Neural cell (in vitro differentiated cells): ENCODE results near the gene SLC13A3.

Experiments
- MXI1 ChIP-seq: fragments of 450-650 bp; conservative IDR thresholded peaks from 2 replicates; pipeline ENCODE4 v1.6.1; 2014; ENCODE audit warnings: antibody characterized with exemption, mild to moderate bottlenecking; ENCODE audit not compliant: poor library complexity, severe bottlenecking
- POLR2AphosphoS5 ChIP-seq: IDR thresholded peaks from 2 replicates; pipeline ENCODE4 v1.6.1; 2012
- RAD21 ChIP-seq: fragments of 450-650 bp; conservative IDR thresholded peaks from 2 replicates; pipeline ENCODE4 v1.6.1; 2014; ENCODE audit warnings: antibody characterized with exemption, mild to moderate bottlenecking, moderate library complexity
- TF ChIP-seq, protein P1 (sequence below): fragments of 450-650 bp; IDR thresholded peaks from 2 replicates; pipeline ENCODE4 v1.5.1; 2014; ENCODE audit warnings: antibody characterized with exemption, mild to moderate bottlenecking, moderate library complexity; ENCODE audit not compliant: poor library complexity, severe bottlenecking

DNA sequence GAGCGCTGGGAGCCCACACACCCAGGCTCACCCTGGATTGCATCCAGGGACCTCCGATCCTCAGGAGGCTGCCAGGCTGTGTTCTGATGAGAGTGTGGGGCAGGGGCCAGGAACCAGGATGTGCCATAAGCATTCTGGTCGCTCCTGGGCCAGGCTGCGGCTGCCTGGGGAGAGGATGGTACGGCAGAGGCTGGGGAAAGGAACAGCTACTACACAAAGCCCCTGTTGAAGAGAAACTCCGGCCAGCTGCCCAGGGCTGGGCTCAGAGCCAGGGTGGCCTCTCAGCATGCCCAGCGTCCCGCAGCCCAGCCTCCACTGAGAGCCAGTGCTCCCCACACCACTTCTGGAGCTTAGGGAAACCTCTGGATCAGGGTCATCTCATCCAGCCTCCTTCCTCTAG is 79.1 kb downstream of the SLC13A3 start:
- TF ChIP-seq, protein P1, sequence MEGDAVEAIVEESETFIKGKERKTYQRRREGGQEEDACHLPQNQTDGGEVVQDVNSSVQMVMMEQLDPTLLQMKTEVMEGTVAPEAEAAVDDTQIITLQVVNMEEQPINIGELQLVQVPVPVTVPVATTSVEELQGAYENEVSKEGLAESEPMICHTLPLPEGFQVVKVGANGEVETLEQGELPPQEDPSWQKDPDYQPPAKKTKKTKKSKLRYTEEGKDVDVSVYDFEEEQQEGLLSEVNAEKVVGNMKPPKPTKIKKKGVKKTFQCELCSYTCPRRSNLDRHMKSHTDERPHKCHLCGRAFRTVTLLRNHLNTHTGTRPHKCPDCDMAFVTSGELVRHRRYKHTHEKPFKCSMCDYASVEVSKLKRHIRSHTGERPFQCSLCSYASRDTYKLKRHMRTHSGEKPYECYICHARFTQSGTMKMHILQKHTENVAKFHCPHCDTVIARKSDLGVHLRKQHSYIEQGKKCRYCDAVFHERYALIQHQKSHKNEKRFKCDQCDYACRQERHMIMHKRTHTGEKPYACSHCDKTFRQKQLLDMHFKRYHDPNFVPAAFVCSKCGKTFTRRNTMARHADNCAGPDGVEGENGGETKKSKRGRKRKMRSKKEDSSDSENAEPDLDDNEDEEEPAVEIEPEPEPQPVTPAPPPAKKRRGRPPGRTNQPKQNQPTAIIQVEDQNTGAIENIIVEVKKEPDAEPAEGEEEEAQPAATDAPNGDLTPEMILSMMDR = no peak
- TF ChIP-seq POLR2AphosphoS5 (no peak), MXI1 (no peak), RAD21 (no peak)
